Heart right ventricle (tissue), 16 donors: Measurements from ENCODE around the gene CLIC4. TPM values are rescaled to one million over a fixed set of nuclear protein-coding genes. Genes with fewer than 3 reads are reported as not detected.

Experiments
- ATAC-seq, 8 donors: fragments of 200-7000 bp; cut with Tn5 transposase; one replicate each; pipeline ENCODE4 v1.9.1; 2020; ENCODE audit warnings: mild to moderate bottlenecking in 8 of 8, moderate library complexity in 8 of 8, moderate number of reproducible peaks in 1 of 8
- DNase-seq, 2 donors: peaks; one replicate each; pipeline ENCODE4 v3.0.0-alpha.2; 2020
- H3K27ac ChIP-seq, 10 donors: fragments of 200-600 bp; sonication (generic) in 2 of 10; one replicate each; pipeline versions ENCODE4 v1.5.0 to v1.8.0; 2020 to 2022; ENCODE audit warnings: mild to moderate bottlenecking in 3 of 10
- H3K27me3 ChIP-seq, 7 donors: fragments of 200-600 bp; one replicate each; pipeline ENCODE4 v1.8.0; 2021 to 2022; ENCODE audit warnings: mild to moderate bottlenecking in 2 of 7
- H3K36me3 ChIP-seq, 9 donors: fragments of 200-600 bp; sonication (generic) in 1 of 9; one replicate each; pipeline versions ENCODE4 v1.5.0 to v1.8.0; 2020 to 2022; ENCODE audit warnings: mild to moderate bottlenecking in 2 of 9
- H3K4me1 ChIP-seq, 9 donors: fragments of 200-600 bp; sonication (generic) in 1 of 9; one replicate each; pipeline versions ENCODE4 v1.5.0 to v1.8.0; 2020 to 2022; ENCODE audit warnings: mild to moderate bottlenecking in 4 of 9
- H3K4me3 ChIP-seq, 10 donors: fragments of 200-600 bp; sonication (generic) in 2 of 10; one replicate each; pipeline versions ENCODE4 v1.5.0 to v1.8.0; 2020 to 2022; ENCODE audit warnings: mild to moderate bottlenecking in 7 of 10, moderate library complexity in 2 of 10
- H3K9me3 ChIP-seq, 11 donors: fragments of 200-600 bp in 10 of 11; sonication (generic) in 2 of 11; one replicate each; pipeline versions ENCODE4 v1.5.0 to v1.8.0; 2013 to 2022; ENCODE audit warnings: mild to moderate bottlenecking in 2 of 11, control low read depth in 1 of 11, moderate library complexity in 1 of 11
- CTCF ChIP-seq, 9 donors: fragments of 200-600 bp; sonication (generic) in 2 of 9; IDR thresholded peaks; one replicate each; pipeline versions ENCODE4 v1.5.0 to v1.8.0; 2021 to 2022; ENCODE audit warnings: antibody characterized with exemption in 9 of 9, mild to moderate bottlenecking in 5 of 9, moderate library complexity in 1 of 9
- WGBS, 2 donors: extraction: QIAGEN DNeasy Blood & Tissue Kit; methylation state at CpG; one replicate each; pipeline ENCODE4 v1.1.7; 2013; ENCODE audit warnings: inconsistent platforms in 1 of 2; 5-methylcytosine and 5-hydroxymethylcytosine counted together
- intact Hi-C, 10 donors: fragments of 100-400 bp; cut with DNase I; formaldehyde crosslinking; loops; one replicate each; pipeline versions ENCODE4 v1.11.1 to v1.14.2; 2022
- polyA plus RNA-seq, 2 donors: library from polyadenylated mRNA; stranded (reverse); fragments of 200-250 nt; gene quantifications; one replicate each; pipeline ENCODE4 v1.2.3, GENCODE V29; 2013
- total RNA-seq, 10 donors: library from RNA; stranded (reverse); fragmentation: NEBNext Ultra II Directional in 3 of 10; extraction: Animal tissue kit (Norgen Biotek cat#: 25700) in 3 of 10; gene quantifications; one replicate each; pipeline versions ENCODE4 v1.2.1 to v1.2.4, GENCODE V29; 2021 to 2023
- donor health status: Arrhythmogenic right ventricular cardiomyopathy.
- donor health status: ischemic (EF 13 %, LVEDD 7.1; RV severe dilation, severe dysfunction).
- donor health status: healthy with polysubstance abuse.
- donor health status: DM: no; HTN: yes; CAD: no.
- donor health status: DM: no; HTN: no; CAD: no.
- donor health status: ischemic (EF 25% LVEDD 6.9; RV normal size, moderate dysfunction).
- donor health status: ischemic (EF 25% LVEDD 5.7; RV mildly dilated, moderate dysfunction).
- donor health status: healthy.
- donor health status: DM: yes; HTN: yes; CAD: no.
- donor health status: Ischemic cardiomyopathy.
- donor health status: ischemic (EF 35%, LVEDD 5.7; RV mildly dilated, moderate dysfunction).
- donor health status: nonischemic (EF 11% LVEDD 7.7; RV severe dilation, severe dysfunction).
- donor health status: DM: yes; HTN: yes; CAD: no.
- donor health status: PGD.
- donor health status: ischemic (EF 29% LVEDD 5.4; RV normal size, mild dysfunction).
- donor health status: nonischemic (EF 23%, LVEDD 6.1; RV moderate dilation, normal function).

CLIC4 gene
- total and polyA plus RNA-seq, 12 donors, result 90.8 to 511 (median 336) TPM

- no peak for TF ChIP-seq CTCF (IDR thresholded peaks at IDR 0.05)
- Histone ChIP-seq H3K36me3 (peaks cover 0 to 13% (median 0%) of the 10 kb centered on the region in 9 donors), H3K27me3 (no peaks in the 10 kb centered on the region), H3K27ac (peak overlapping the region in 4 of 10 donors; percentile 2 to 26 (median 12)), H3K4me1 (peaks cover 3 to 91% (median 87%) of the 10 kb centered on the region in 9 donors), H3K4me3 (no peak overlapping the region), H3K9me3 (no peaks in the 10 kb centered on the region)
- ATAC-seq (peak in 5 of 8 donors; percentile 16 to 49 (median 34)), DNase-seq (no peak)
- WGBS, 2 donors, result 17 to 25% methylated on average over 1 of the region's 1 CpG
- intact Hi-C loops, result loop anchor here in 8 of 10 donors (2.0 to 10.0 kb wide), 6 partner anchors 34 to 82 kb away; partner anchors contain the start of gene CLIC4 (in 5 of the 8)
These were observed 81.3 kb downstream of the CLIC4 start for GRCh38 chr1:24826510-24826909.

- Histone ChIP-seq H3K27ac (peak overlapping the region in 7 of 10 donors; percentile 1 to 66 (median 27)), H3K4me3 (no peak overlapping the region), H3K27me3 (no peaks in the 10 kb centered on the region), H3K9me3 (no peaks in the 10 kb centered on the region), H3K4me1 (peaks cover 3 to 89% (median 84%) of the 10 kb centered on the region in 9 donors), H3K36me3 (peaks cover 0 to 13% (median 0%) of the 10 kb centered on the region in 9 donors)
- intact Hi-C loops, result loop anchor here in 8 of 10 donors (2.0 to 10.0 kb wide), 6 partner anchors 35 to 83 kb away; partner anchors contain the start of gene CLIC4 (in 5 of the 8)
- 63 to 70% methylated on average over 3 of the region's 3 CpGs for WGBS, 2 donors
- TF ChIP-seq CTCF (IDR thresholded peaks at IDR 0.05), result no peak
- DNase-seq (no peak), ATAC-seq (peak in 2 of 8 donors; percentile 28 to 45)
These were observed 82.3 kb downstream of the CLIC4 start for GRCh38 chr1:24827379-24828135.

GRCh38 chr1:24828183-24828886 is 83.1 kb downstream of the CLIC4 start:
- no peak for DNase-seq
- H3K27me3 ChIP-seq, result no peaks in the 10 kb centered on the region
- peak overlapping the region in 8 of 10 donors; percentile 17 to 66 (median 42) for H3K27ac ChIP-seq
- 67 to 72% methylated on average over 4 of the region's 4 CpGs for WGBS, 2 donors
- ATAC-seq, result peak in 1 of 8 donors; percentile 33
- TF ChIP-seq CTCF (IDR thresholded peaks at IDR 0.05), result no peak
- H3K9me3 ChIP-seq, result no peaks in the 10 kb centered on the region
- H3K36me3 ChIP-seq, result peaks cover 0 to 13% (median 0%) of the 10 kb centered on the region in 9 donors
- peaks cover 3 to 81% (median 78%) of the 10 kb centered on the region in 9 donors for H3K4me1 ChIP-seq
- intact Hi-C loops, result loop anchor here in 7 of 10 donors (5.0 to 10.0 kb wide), 5 partner anchors 36 to 84 kb away; partner anchors contain the start of gene CLIC4 (in 5 of the 7)
- no peak overlapping the region for H3K4me3 ChIP-seq

- peak in 1 of 8 donors; percentile 10 for ATAC-seq
- Histone ChIP-seq H3K4me1 (peaks cover 3 to 76% (median 73%) of the 10 kb centered on the region in 9 donors), H3K9me3 (no peaks in the 10 kb centered on the region), H3K36me3 (peaks cover 0 to 13% (median 0%) of the 10 kb centered on the region in 9 donors), H3K4me3 (no peak overlapping the region), H3K27ac (peak overlapping the region in 8 of 10 donors; percentile 17 to 66 (median 42)), H3K27me3 (no peaks in the 10 kb centered on the region)
- DNase-seq, result no peak
- intact Hi-C loops, result loop anchor here in 7 of 10 donors (5.0 to 10.0 kb wide), 5 partner anchors 37 to 84 kb away; partner anchors contain the start of gene CLIC4 (in 5 of the 7)
- 51 to 55% methylated on average over 2 of the region's 2 CpGs for WGBS, 2 donors
- no peak for TF ChIP-seq CTCF (IDR thresholded peaks at IDR 0.05)
These were observed 83.6 kb downstream of the CLIC4 start for GRCh38 chr1:24828887-24829192.
